HEK293T (cell line): ENCODE results near the gene GRAMD1A.

Experiments
- ARNT ChIP-seq: fragments of 450-650 bp; IDR thresholded peaks from 2 replicates; pipeline ENCODE4 v1.6.1; 2017; ENCODE audit warnings: mild to moderate bottlenecking
- BHLHE40 ChIP-seq: fragments of 450-650 bp; IDR thresholded peaks from 2 replicates; pipeline ENCODE4 v1.6.1; 2016; ENCODE audit warnings: mild to moderate bottlenecking, moderate library complexity, borderline replicate concordance
- CTBP1 ChIP-seq: fragments of 450-650 bp; IDR thresholded peaks from 2 replicates; pipeline ENCODE4 v1.6.1; 2016; ENCODE audit warnings: borderline replicate concordance
- ELF4 ChIP-seq: fragments of 450-650 bp; IDR thresholded peaks from 2 replicates; pipeline ENCODE4 v1.6.1; 2017; ENCODE audit warnings: antibody characterized with exemption
- FOXA1 ChIP-seq: fragments of 450-650 bp; IDR thresholded peaks from 2 replicates; pipeline ENCODE4 v1.6.1; 2016; ENCODE audit warnings: mild to moderate bottlenecking
- FOXK2 ChIP-seq: fragments of 450-650 bp; IDR thresholded peaks from 2 replicates; pipeline ENCODE4 v1.6.1; 2016; ENCODE audit warnings: mild to moderate bottlenecking
- FOXM1 ChIP-seq: fragments of 450-650 bp; IDR thresholded peaks from 2 replicates; pipeline ENCODE4 v1.6.1; 2017; ENCODE audit warnings: mild to moderate bottlenecking, borderline replicate concordance
- L3MBTL2 ChIP-seq: fragments of 450-650 bp; conservative IDR thresholded peaks from 2 replicates; pipeline ENCODE4 v1.6.1; 2016; ENCODE audit warnings: mild to moderate bottlenecking
- PKNOX1 ChIP-seq: fragments of 450-650 bp; IDR thresholded peaks from 2 replicates; pipeline ENCODE4 v1.6.1; 2016
- SP1 ChIP-seq: fragments of 450-650 bp; IDR thresholded peaks from 2 replicates; pipeline ENCODE4 v1.6.1; 2017
- SUZ12 ChIP-seq: fragments of 450-650 bp; IDR thresholded peaks from 2 replicates; pipeline ENCODE4 v1.6.1; 2016; ENCODE audit warnings: mild to moderate bottlenecking
- TARDBP ChIP-seq: fragments of 450-650 bp; IDR thresholded peaks from 2 replicates; pipeline ENCODE4 v1.6.1; 2016
- ZNF384 ChIP-seq: fragments of 450-650 bp; IDR thresholded peaks from 2 replicates; pipeline ENCODE4 v1.6.1; 2016

GRCh38 chr19:35015270-35015953 is 15.3 kb downstream of the GRAMD1A start:
- TF ChIP-seq ELF4 (no peak), BHLHE40 (no peak), FOXK2 (no peak), SUZ12 (no peak), SP1 (no peak), CTBP1 (no peak), FOXM1 (no peak), L3MBTL2 (no peak), TARDBP (no peak), ZNF384 (no peak), PKNOX1 (no peak), ARNT (no peak), FOXA1 (no peak)
